Effector memory CD4-positive, alpha-beta T cell (primary cell): ENCODE data around the gene RBM45.

ENCODE experiments used
- DNase-seq, 3 donors: peaks; one replicate each; pipeline ENCODE4 v3.0.0-alpha.2; 2020
- H3K27ac ChIP-seq: 2 replicates; pipeline ENCODE4 v1.7.0; 2013; ENCODE audit warnings: mild to moderate bottlenecking, low read length, moderate library complexity; ENCODE audit not compliant: insufficient read depth, poor library complexity, severe bottlenecking
- H3K27me3 ChIP-seq: replicated peaks from 2 replicates; pipeline ENCODE4 v1.7.0; 2013; ENCODE audit warnings: mild to moderate bottlenecking, low read length; ENCODE audit not compliant: insufficient read depth, control insufficient read depth, poor library complexity, severe bottlenecking
- H3K36me3 ChIP-seq: 2 replicates; pipeline ENCODE4 v1.7.0; 2013; ENCODE audit warnings: mild to moderate bottlenecking, low read length, moderate library complexity; ENCODE audit not compliant: control insufficient read depth, insufficient read depth
- H3K4me1 ChIP-seq: 2 replicates; pipeline ENCODE4 v1.7.0; 2013; ENCODE audit warnings: low read length, mild to moderate bottlenecking; ENCODE audit not compliant: control insufficient read depth, insufficient read depth, poor library complexity, severe bottlenecking
- H3K4me3 ChIP-seq: 2 replicates; pipeline ENCODE4 v1.7.0; 2013; ENCODE audit warnings: low read length, low read depth, mild to moderate bottlenecking; ENCODE audit not compliant: insufficient read depth, poor library complexity, severe bottlenecking
- H3K9me3 ChIP-seq: 2 replicates; pipeline ENCODE4 v1.7.0; 2013; ENCODE audit warnings: mild to moderate bottlenecking, low read length, moderate library complexity; ENCODE audit not compliant: control insufficient read depth

The RBM45 gene

DNA sequence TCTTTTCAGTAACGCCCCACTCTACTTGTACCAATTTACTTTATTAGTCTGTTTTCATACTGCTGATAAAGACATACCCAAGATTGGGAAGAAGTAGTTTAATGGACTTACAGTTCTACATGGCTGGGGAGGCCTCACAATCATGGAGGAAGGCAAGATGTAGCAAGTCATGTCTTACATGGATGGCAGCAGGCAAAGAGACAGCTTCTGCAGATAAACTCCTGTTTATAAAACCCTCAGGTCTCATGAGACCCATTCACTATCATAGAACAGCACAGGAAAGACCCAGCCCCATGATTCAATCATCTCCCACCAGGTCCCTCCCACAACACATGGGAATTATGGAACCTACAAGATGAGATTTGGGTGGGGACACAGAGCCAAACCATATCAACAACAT, 43.3 kb downstream of the RBM45 start:
- Histone ChIP-seq H3K4me3 (no peak overlapping the region), H3K4me1 (no peaks in the 10 kb centered on the region), H3K27ac (no peak overlapping the region), H3K36me3 (no peaks in the 10 kb centered on the region), H3K27me3 (no peaks in the 10 kb centered on the region), H3K9me3 (no peaks in the 10 kb centered on the region)
- DNase-seq: no peak

DNA sequence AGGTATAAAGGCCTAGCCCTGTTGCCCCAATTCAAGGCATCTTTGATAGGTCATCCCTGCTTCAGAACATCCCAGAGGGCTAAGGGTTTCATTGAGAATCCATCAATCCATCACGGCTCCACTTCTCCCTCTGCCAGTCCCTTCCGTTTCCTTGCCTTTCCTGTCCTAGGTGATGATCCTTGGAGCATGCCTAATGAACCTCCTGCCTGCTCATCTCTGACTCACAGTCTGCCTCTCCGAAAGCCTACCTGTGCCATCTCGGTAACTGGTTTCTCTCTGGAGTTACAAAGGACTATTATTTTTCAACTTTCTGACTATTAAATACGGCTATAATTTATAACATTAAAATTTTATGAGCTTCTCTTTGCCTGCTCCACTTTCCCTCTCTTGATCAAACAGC, 45.3 kb downstream of the RBM45 start:
- no peak overlapping the region for H3K27ac ChIP-seq
- H3K9me3 ChIP-seq: no peaks in the 10 kb centered on the region
- H3K4me3 ChIP-seq: no peak overlapping the region
- no peaks in the 10 kb centered on the region for H3K27me3 ChIP-seq
- H3K36me3 ChIP-seq: no peaks in the 10 kb centered on the region
- DNase-seq: no peak
- no peaks in the 10 kb centered on the region for H3K4me1 ChIP-seq

DNA sequence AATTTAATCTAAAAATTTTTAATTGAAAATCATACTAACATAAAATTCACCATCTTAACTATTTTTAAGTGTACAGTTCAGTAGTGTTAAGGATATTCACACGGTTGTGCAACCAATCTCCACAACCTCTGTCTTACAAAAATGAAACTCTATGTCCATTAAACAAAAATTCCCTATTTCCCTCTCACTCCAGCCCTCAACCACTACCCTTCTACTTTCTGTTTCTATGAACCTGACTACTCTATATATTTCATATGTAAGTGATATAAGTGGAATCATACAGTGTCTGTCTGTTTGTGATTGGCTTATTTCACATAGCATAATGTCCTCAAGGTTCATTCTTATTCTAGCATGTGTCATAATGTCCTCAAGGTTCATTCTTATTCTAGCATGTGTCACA, 47.7 kb downstream of the RBM45 start:
- Histone ChIP-seq H3K36me3 (no peaks in the 10 kb centered on the region), H3K9me3 (no peaks in the 10 kb centered on the region), H3K27ac (no peak overlapping the region)

DNA sequence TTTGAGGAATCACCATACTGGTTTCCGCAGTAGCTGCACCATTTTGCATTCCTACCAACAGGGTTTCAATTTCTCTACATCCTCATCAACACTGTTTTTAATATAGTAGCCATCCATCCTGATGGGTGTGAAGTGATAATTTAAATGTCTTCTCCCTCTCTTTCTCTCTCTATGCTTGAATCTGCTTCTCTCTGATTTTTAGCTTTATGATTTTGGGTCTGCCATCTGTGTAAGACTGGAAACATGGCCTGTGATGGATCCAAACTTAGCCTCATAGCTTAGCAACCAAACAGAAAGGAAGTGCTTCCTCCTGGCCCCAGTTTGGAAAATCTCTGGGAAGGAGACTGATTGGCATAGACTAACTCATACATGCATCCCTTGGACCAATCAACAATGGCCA, 48.4 kb downstream of the RBM45 start:
- Histone ChIP-seq H3K36me3 (no peaks in the 10 kb centered on the region), H3K4me3 (no peak overlapping the region), H3K27me3 (no peaks in the 10 kb centered on the region), H3K27ac (no peak overlapping the region), H3K4me1 (no peaks in the 10 kb centered on the region), H3K9me3 (no peaks in the 10 kb centered on the region)
- DNase-seq: no peak

More for the DNA sequence above, 47.7 kb downstream of the RBM45 start:
- no peak for DNase-seq
- H3K27me3 ChIP-seq: no peaks in the 10 kb centered on the region
- H3K4me3 ChIP-seq: no peak overlapping the region
- H3K4me1 ChIP-seq: no peaks in the 10 kb centered on the region

DNA sequence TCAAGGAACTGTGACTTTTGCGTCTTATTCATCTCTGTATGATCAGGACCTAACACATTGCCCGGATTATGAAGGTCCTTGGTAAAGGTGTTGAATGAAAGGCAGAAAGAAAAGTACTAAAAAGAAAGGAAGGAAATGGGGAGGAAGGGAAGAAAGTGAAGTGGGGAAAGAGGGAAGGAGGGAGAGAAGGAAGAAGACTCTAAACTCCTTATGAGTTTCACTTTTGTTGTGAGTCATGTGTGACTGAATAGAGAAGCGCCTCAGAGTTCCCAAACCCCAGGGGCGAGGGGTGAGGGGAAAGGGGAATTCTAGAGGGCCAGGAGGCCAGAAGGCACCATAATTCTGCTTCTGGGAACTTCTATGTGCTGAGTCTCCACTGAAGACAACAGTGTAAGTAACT, 51.2 kb downstream of the RBM45 start:
- Histone ChIP-seq H3K4me1 (no peaks in the 10 kb centered on the region), H3K27me3 (no peaks in the 10 kb centered on the region), H3K4me3 (no peak overlapping the region), H3K9me3 (no peaks in the 10 kb centered on the region), H3K27ac (no peak overlapping the region), H3K36me3 (no peaks in the 10 kb centered on the region)
- no peak for DNase-seq

DNA sequence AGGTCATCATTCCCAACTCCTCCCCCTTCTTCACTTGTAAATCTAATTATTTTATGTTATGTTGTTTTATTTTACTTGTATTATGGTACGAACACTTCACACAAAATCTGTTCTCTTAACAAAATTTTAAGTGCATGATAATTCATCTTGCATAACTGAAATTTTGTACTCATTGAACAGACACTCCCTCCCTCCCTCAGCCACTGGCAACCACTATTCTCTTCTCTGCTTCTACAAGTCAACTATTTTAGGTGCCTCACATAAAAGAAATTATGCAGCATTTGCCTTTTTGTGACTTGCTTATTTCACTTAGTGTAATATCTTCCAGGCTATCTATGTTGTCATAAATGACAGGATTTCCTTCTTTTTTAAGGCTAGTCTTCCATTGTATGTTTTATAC, 51.7 kb downstream of the RBM45 start:
- H3K36me3 ChIP-seq: no peaks in the 10 kb centered on the region
- H3K27me3 ChIP-seq: no peaks in the 10 kb centered on the region
- no peak overlapping the region for H3K27ac ChIP-seq
- DNase-seq: no peak
- no peaks in the 10 kb centered on the region for H3K9me3 ChIP-seq
- H3K4me1 ChIP-seq: no peaks in the 10 kb centered on the region
- H3K4me3 ChIP-seq: no peak overlapping the region

DNA sequence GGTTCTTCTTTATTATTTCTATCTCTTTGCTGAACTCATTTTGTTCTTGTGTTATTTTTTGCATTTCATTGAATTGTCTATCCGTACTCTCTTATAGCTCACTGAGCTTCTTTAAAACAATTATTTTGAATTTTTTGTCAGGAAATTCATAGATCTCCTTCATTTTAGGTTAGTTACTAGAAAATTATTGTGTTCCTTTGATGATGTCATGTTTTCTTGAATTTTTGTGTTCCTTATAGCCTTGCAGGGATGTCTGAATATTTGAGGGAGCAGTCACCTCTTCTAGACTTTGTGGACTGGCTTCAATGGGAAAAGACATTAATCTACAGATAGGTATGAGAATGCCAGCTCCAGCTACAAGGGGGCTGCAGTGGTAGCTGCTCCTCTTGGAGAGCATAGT, 61.4 kb downstream of the RBM45 start:
- no peaks in the 10 kb centered on the region for H3K9me3 ChIP-seq
- no peaks in the 10 kb centered on the region for H3K36me3 ChIP-seq
- no peak overlapping the region for H3K4me3 ChIP-seq
- H3K4me1 ChIP-seq: no peaks in the 10 kb centered on the region
- H3K27ac ChIP-seq: no peak overlapping the region
- DNase-seq: no peak
- no peaks in the 10 kb centered on the region for H3K27me3 ChIP-seq

DNA sequence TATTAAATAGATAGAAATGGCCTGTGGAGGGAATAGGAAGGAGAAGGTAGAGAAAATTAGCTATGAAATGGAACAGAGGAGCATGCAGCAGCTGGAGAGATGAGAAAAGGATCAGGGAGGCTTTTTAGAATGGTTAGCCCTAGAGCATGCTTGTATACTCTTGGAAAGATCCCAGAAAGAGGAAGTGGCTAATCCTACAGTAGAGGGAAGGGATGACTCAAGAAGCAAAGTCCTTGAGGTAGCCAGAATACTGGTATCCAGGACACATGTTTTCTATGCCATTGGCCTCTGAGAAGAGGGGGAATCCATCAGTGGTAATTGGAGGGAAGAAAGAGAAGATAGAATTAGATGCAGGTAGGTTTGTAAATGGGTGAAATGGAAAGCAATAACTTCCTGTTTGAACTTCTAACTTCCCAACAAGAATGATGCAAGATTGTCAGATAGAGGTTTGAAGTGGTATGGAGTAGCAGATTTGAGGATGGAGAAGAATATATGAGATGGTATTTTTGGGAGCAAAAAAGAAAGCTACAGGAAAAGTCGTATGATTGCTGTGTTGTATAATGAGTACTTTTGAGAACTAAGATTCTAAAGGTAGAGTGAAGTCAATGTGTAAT, 64.9 kb downstream of the RBM45 start:
- Histone ChIP-seq H3K4me3 (no peak overlapping the region), H3K27ac (no peak overlapping the region), H3K36me3 (no peaks in the 10 kb centered on the region), H3K27me3 (no peaks in the 10 kb centered on the region), H3K9me3 (no peaks in the 10 kb centered on the region), H3K4me1 (no peaks in the 10 kb centered on the region)
- no peak for DNase-seq
